GM12892 (cell line): Measurements from ENCODE around the gene PPP1R14B.

ENCODE experiments used
- POLR2A ChIP-seq: IDR thresholded peaks from 2 replicates; pipeline ENCODE4 v1.6.1; 2011; ENCODE audit warnings: low read depth, low read length, control low read depth
- POLR2AphosphoS5 ChIP-seq: IDR thresholded peaks from 2 replicates; pipeline ENCODE4 v1.6.1; 2011; ENCODE audit warnings: low read depth, low read length, control low read depth

- TF ChIP-seq POLR2A (peak; percentile 70), POLR2AphosphoS5 (peak; percentile 72)
Measured at GRCh38 chr11:64224151-64224890, 22.4 kb downstream of the PPP1R14B start.
